CD8-positive, alpha-beta memory T cell (primary cell): Measurements from ENCODE around the gene DAGLA. TPM values are rescaled to one million over a fixed set of nuclear protein-coding genes. Genes with fewer than 3 reads are reported as not detected.

Experiments used
- CTCF ChIA-PET: fragments of 350-600 bp; sonication (Branson Sonifier 250); formaldehyde crosslinking; loops from one replicate; lab custom pipeline; 2021; ENCODE audit warnings: antibody characterized with exemption; lab: Charles Lee
- POLR2A ChIA-PET: fragments of 350-600 bp; sonication (Branson Sonifier 250); formaldehyde crosslinking; loops from one replicate; lab custom pipeline; 2021; ENCODE audit warnings: antibody characterized with exemption; lab: Charles Lee
- DNase-seq, 5 donors: peaks; one replicate each; pipeline versions ENCODE4 v3.0.0 to v3.0.0-alpha.2; 2020 to 2022; ENCODE audit warnings: mixed read lengths in 1 of 5
- H3K27ac ChIP-seq: one replicate; pipeline ENCODE4 v1.7.0; 2013; ENCODE audit warnings: low read depth, mild to moderate bottlenecking, low read length, moderate library complexity
- H3K27me3 ChIP-seq: 2 replicates; pipeline ENCODE4 v1.7.0; 2013; ENCODE audit warnings: low read length, mild to moderate bottlenecking; ENCODE audit not compliant: insufficient read depth, poor library complexity, severe bottlenecking
- H3K36me3 ChIP-seq: 2 replicates; pipeline ENCODE4 v1.7.0; 2013; ENCODE audit warnings: mild to moderate bottlenecking, low read length, moderate library complexity; ENCODE audit not compliant: insufficient read depth
- H3K4me1 ChIP-seq: 2 replicates; pipeline ENCODE4 v1.7.0; 2013; ENCODE audit warnings: mild to moderate bottlenecking, low read length, moderate library complexity; ENCODE audit not compliant: insufficient read depth
- H3K4me3 ChIP-seq: 2 replicates; pipeline ENCODE4 v1.7.0; 2013; ENCODE audit warnings: mild to moderate bottlenecking, low read length
- H3K9me3 ChIP-seq: 2 replicates; pipeline ENCODE4 v1.7.0; 2013; ENCODE audit warnings: mild to moderate bottlenecking, low read length
- H3K27ac Mint-ChIP-seq, 8 donors: one replicate each; pipeline ENCODE4 v1.8.0; 2020 to 2021; ENCODE audit warnings: mixed read lengths in 8 of 8, mild to moderate bottlenecking in 6 of 8, inconsistent platforms in 3 of 8, moderate library complexity in 3 of 8
- H3K27me3 Mint-ChIP-seq, 2 donors: one replicate each; pipeline ENCODE4 v1.8.0; 2020 to 2021; ENCODE audit warnings: mixed read lengths in 2 of 2, mild to moderate bottlenecking in 1 of 2, moderate library complexity in 1 of 2
- H3K36me3 Mint-ChIP-seq, 3 donors: one replicate each; pipeline ENCODE4 v1.8.0; 2020 to 2021; ENCODE audit warnings: mixed read lengths in 3 of 3, inconsistent platforms in 1 of 3, mild to moderate bottlenecking in 1 of 3
- H3K4me1 Mint-ChIP-seq, 3 donors: one replicate each; pipeline ENCODE4 v1.8.0; 2020 to 2021; ENCODE audit warnings: mixed read lengths in 3 of 3, inconsistent platforms in 1 of 3, mild to moderate bottlenecking in 1 of 3
- H3K4me3 Mint-ChIP-seq, 7 donors: one replicate each; pipeline ENCODE4 v1.8.0; 2020 to 2021; ENCODE audit warnings: mixed read lengths in 7 of 7, mild to moderate bottlenecking in 6 of 7, moderate library complexity in 4 of 7, inconsistent platforms in 2 of 7
- H3K9me3 Mint-ChIP-seq, 5 donors: one replicate each; pipeline ENCODE4 v1.8.0; 2020 to 2022; ENCODE audit warnings: mixed read lengths in 5 of 5, mild to moderate bottlenecking in 3 of 5, moderate library complexity in 2 of 5, inconsistent platforms in 1 of 5
- polyA plus RNA-seq: library from polyadenylated mRNA; unstranded; fragments of 300-500 nt; fragmentation: Illumina TruSeq; gene quantifications from one replicate; pipeline ENCODE4 v1.2.3, GENCODE V29; 2021
- total RNA-seq, 2 experiments: library from RNA; stranded (reverse); gene quantifications; one replicate each; pipeline ENCODE4 v1.2.3, GENCODE V29; 2021

The DAGLA gene
- total and polyA plus RNA-seq, 3 experiments from 2014 or later, result 0.11 to 0.20 TPM; not detected in 1

- no peaks in the 10 kb centered on the region for H3K4me1 Mint-ChIP-seq
- peaks cover 2 to 8% of the 10 kb centered on the region in 2 donors for H3K27me3 Mint-ChIP-seq
- H3K27ac Mint-ChIP-seq, result no peak overlapping the region
- DNase-seq, result no peak
- no peak overlapping the region for H3K27ac ChIP-seq
- no peaks in the 10 kb centered on the region for H3K36me3 ChIP-seq
- CTCF ChIA-PET, result interaction anchor here (1.8 kb wide), 1 partner anchor 13 kb away, joined by 6 read pairs; no protein-coding TSS in a partner anchor
- POLR2A ChIA-PET, result no interaction called here
- no peaks in the 10 kb centered on the region for H3K9me3 Mint-ChIP-seq
- H3K4me1 ChIP-seq, result no peaks in the 10 kb centered on the region
- H3K9me3 ChIP-seq, result no peaks in the 10 kb centered on the region
- no peaks in the 10 kb centered on the region for H3K36me3 Mint-ChIP-seq
- no peak overlapping the region for H3K4me3 ChIP-seq
- H3K27me3 ChIP-seq, result no peaks in the 10 kb centered on the region
- H3K4me3 Mint-ChIP-seq, result no peak overlapping the region
These were observed 40.4 kb downstream of the DAGLA start for GRCh38 chr11:61720597-61720996.

GRCh38 chr11:61724437-61724836 lies 44.2 kb downstream of the DAGLA start:
- Histone ChIP-seq H3K27me3 (no peaks in the 10 kb centered on the region), H3K4me3 (no peak overlapping the region), H3K27ac (no peak overlapping the region), H3K36me3 (no peaks in the 10 kb centered on the region), H3K4me1 (no peaks in the 10 kb centered on the region), H3K9me3 (no peaks in the 10 kb centered on the region)
- H3K4me3 Mint-ChIP-seq, result no peak overlapping the region
- POLR2A ChIA-PET, result no interaction called here
- no peaks in the 10 kb centered on the region for H3K36me3 Mint-ChIP-seq
- no peaks in the 10 kb centered on the region for H3K9me3 Mint-ChIP-seq
- CTCF ChIA-PET, result interaction anchor here (1.5 kb wide), 1 partner anchor 9 kb away, joined by 5 read pairs; no protein-coding TSS in a partner anchor
- peaks cover 0 to 2% of the 10 kb centered on the region in 2 donors for H3K27me3 Mint-ChIP-seq
- no peak overlapping the region for H3K27ac Mint-ChIP-seq
- no peak for DNase-seq
- H3K4me1 Mint-ChIP-seq, result no peaks in the 10 kb centered on the region

- H3K36me3 Mint-ChIP-seq, result no peaks in the 10 kb centered on the region
- peak overlapping the region in 1 of 8 donors; percentile 29 for H3K27ac Mint-ChIP-seq
- H3K9me3 Mint-ChIP-seq, result no peaks in the 10 kb centered on the region
- Histone ChIP-seq H3K4me1 (no peaks in the 10 kb centered on the region), H3K4me3 (no peak overlapping the region), H3K36me3 (no peaks in the 10 kb centered on the region), H3K27me3 (no peaks in the 10 kb centered on the region), H3K9me3 (no peaks in the 10 kb centered on the region), H3K27ac (no peak overlapping the region)
- ChIA-PET POLR2A (no interaction called here), CTCF (interaction anchor here (1.2 kb wide), 1 partner anchor 14 kb away, joined by 3 read pairs; no protein-coding TSS in a partner anchor)
- no peak overlapping the region for H3K4me3 Mint-ChIP-seq
- peaks cover 0 to 2% of the 10 kb centered on the region in 2 donors for H3K27me3 Mint-ChIP-seq
- no peak for DNase-seq
- no peaks in the 10 kb centered on the region for H3K4me1 Mint-ChIP-seq
These were observed 45.6 kb downstream of the DAGLA start for GRCh38 chr11:61725781-61726231.

GRCh38 chr11:61726775-61727174 lies 46.6 kb downstream of the DAGLA start:
- H3K27ac ChIP-seq, result no peak overlapping the region
- POLR2A ChIA-PET, result no interaction called here
- no peak overlapping the region for H3K27ac Mint-ChIP-seq

GRCh38 chr11:61727401-61727811 lies 47.2 kb downstream of the DAGLA start:
- Mint-ChIP-seq H3K27me3 (peaks cover 0 to 2% of the 10 kb centered on the region in 2 donors), H3K27ac (no peak overlapping the region), H3K9me3 (no peaks in the 10 kb centered on the region), H3K4me1 (no peaks in the 10 kb centered on the region), H3K36me3 (no peaks in the 10 kb centered on the region), H3K4me3 (no peak overlapping the region)
- H3K4me3 ChIP-seq, result no peak overlapping the region
- ChIA-PET CTCF (no interaction called here), POLR2A (no interaction called here)
- no peak for DNase-seq
- H3K27ac ChIP-seq, result no peak overlapping the region
- no peaks in the 10 kb centered on the region for H3K4me1 ChIP-seq
- no peaks in the 10 kb centered on the region for H3K27me3 ChIP-seq
- H3K36me3 ChIP-seq, result no peaks in the 10 kb centered on the region
- no peaks in the 10 kb centered on the region for H3K9me3 ChIP-seq

More at GRCh38 chr11:61726775-61727174, 46.6 kb downstream of the DAGLA start:
- Mint-ChIP-seq H3K36me3 (no peaks in the 10 kb centered on the region), H3K27me3 (peaks cover 0 to 2% of the 10 kb centered on the region in 2 donors), H3K9me3 (no peaks in the 10 kb centered on the region), H3K4me1 (no peaks in the 10 kb centered on the region), H3K4me3 (no peak overlapping the region)
- Histone ChIP-seq H3K27me3 (no peaks in the 10 kb centered on the region), H3K36me3 (no peaks in the 10 kb centered on the region), H3K4me3 (no peak overlapping the region), H3K9me3 (no peaks in the 10 kb centered on the region), H3K4me1 (no peaks in the 10 kb centered on the region)
- CTCF ChIA-PET, result no interaction called here
- DNase-seq, result no peak

- H3K27me3 Mint-ChIP-seq, result peaks cover 0 to 2% of the 10 kb centered on the region in 2 donors
- CTCF ChIA-PET, result no interaction called here
- H3K27ac Mint-ChIP-seq, result no peak overlapping the region
- POLR2A ChIA-PET, result no interaction called here
- DNase-seq, result no peak
- H3K4me3 Mint-ChIP-seq, result no peak overlapping the region
- Histone ChIP-seq H3K36me3 (no peaks in the 10 kb centered on the region), H3K4me1 (peaks cover 4% of the 10 kb centered on the region), H3K9me3 (no peaks in the 10 kb centered on the region), H3K27ac (no peak overlapping the region), H3K4me3 (no peak overlapping the region), H3K27me3 (no peaks in the 10 kb centered on the region)
- no peaks in the 10 kb centered on the region for H3K9me3 Mint-ChIP-seq
- H3K4me1 Mint-ChIP-seq, result peaks cover 1 to 2% (median 2%) of the 10 kb centered on the region in 3 donors
- H3K36me3 Mint-ChIP-seq, result no peaks in the 10 kb centered on the region
These were observed 48.1 kb downstream of the DAGLA start for GRCh38 chr11:61728066-61728939.

- ChIA-PET POLR2A (no interaction called here), CTCF (no interaction called here)
- peaks cover 0 to 2% of the 10 kb centered on the region in 2 donors for H3K27me3 Mint-ChIP-seq
- Histone ChIP-seq H3K27me3 (no peaks in the 10 kb centered on the region), H3K4me1 (peaks cover 5% of the 10 kb centered on the region), H3K27ac (no peak overlapping the region), H3K9me3 (no peaks in the 10 kb centered on the region), H3K4me3 (no peak overlapping the region), H3K36me3 (no peaks in the 10 kb centered on the region)
- peaks cover 2 to 4% (median 3%) of the 10 kb centered on the region in 3 donors for H3K4me1 Mint-ChIP-seq
- no peak for DNase-seq
- no peak overlapping the region for H3K4me3 Mint-ChIP-seq
- no peaks in the 10 kb centered on the region for H3K36me3 Mint-ChIP-seq
- no peaks in the 10 kb centered on the region for H3K9me3 Mint-ChIP-seq
- no peak overlapping the region for H3K27ac Mint-ChIP-seq
These were observed 48.7 kb downstream of the DAGLA start for GRCh38 chr11:61728940-61729219.

GRCh38 chr11:61730240-61730994 lies 50.2 kb downstream of the DAGLA start:
- Mint-ChIP-seq H3K4me1 (peaks cover 2 to 4% (median 3%) of the 10 kb centered on the region in 3 donors), H3K4me3 (no peak overlapping the region), H3K9me3 (no peaks in the 10 kb centered on the region), H3K36me3 (no peaks in the 10 kb centered on the region), H3K27me3 (no peaks in the 10 kb centered on the region), H3K27ac (no peak overlapping the region)
- Histone ChIP-seq H3K9me3 (no peaks in the 10 kb centered on the region), H3K27ac (no peak overlapping the region), H3K27me3 (no peaks in the 10 kb centered on the region), H3K4me3 (no peak overlapping the region), H3K36me3 (no peaks in the 10 kb centered on the region), H3K4me1 (peaks cover 5% of the 10 kb centered on the region)
- no peak for DNase-seq
- POLR2A ChIA-PET, result interaction anchor here (0.7 kb wide), 1 partner anchor 35 kb away, joined by 4 read pairs; no protein-coding TSS in a partner anchor
- CTCF ChIA-PET, result no interaction called here
